NT2/D1 (cell line): Measurements from ENCODE around the gene VEGFC.

ENCODE experiments used
- SUZ12 ChIP-seq: IDR thresholded peaks from 2 replicates; pipeline ENCODE4 v1.6.1; 2011; ENCODE audit not compliant: insufficient read length, insufficient read depth; ENCODE audit errors: extremely low read depth
- YY1 ChIP-seq: IDR thresholded peaks from 2 replicates; pipeline ENCODE4 v1.6.1; 2011; ENCODE audit not compliant: insufficient read length, insufficient read depth

DNA sequence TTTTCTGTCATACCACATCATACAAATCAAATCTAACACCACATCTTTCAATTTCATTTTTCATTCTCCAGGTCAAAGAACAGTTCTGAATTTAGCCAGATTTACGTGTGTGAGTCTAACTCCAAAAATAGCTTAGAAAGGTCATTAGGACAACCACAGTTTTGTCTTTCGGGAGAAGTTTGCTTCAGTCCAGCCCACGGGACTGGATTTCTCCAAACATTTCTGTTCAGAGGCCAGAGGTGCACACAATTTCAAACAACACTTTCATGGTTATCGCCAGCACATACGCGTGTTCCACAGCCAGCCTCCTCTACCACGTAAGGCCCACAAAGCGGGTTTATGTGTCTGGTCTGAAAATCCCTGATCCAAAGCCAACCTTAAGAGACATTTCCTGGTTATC lies 65.9 kb downstream of the VEGFC start:
- no peak for TF ChIP-seq SUZ12
- TF ChIP-seq YY1, result no peak
